Mesendoderm (in vitro differentiated cells): ENCODE data around the gene DCUN1D3.

Experiments used
- DNase-seq: peaks from one replicate; pipeline ENCODE4 v3.0.0; 2013
- H2AK5ac ChIP-seq: 2 replicates; pipeline ENCODE4 v1.6.1; 2013; ENCODE audit warnings: low read length, inconsistent platforms
- H2BK120ac ChIP-seq: 2 replicates; pipeline ENCODE4 v1.6.1; 2013; ENCODE audit warnings: low read depth, mild to moderate bottlenecking, low read length, moderate library complexity, mixed read lengths
- H2BK15ac ChIP-seq: replicated peaks from 2 replicates; pipeline ENCODE4 v1.6.1; 2013; ENCODE audit warnings: low read depth, mild to moderate bottlenecking, moderate library complexity
- H2BK5ac ChIP-seq: 2 replicates; pipeline ENCODE4 v1.6.1; 2013; ENCODE audit warnings: low read length, inconsistent platforms
- H3K18ac ChIP-seq: 2 replicates; pipeline ENCODE4 v1.6.1; 2013; ENCODE audit warnings: mild to moderate bottlenecking, low read length, mixed read lengths
- H3K23ac ChIP-seq: one replicate; pipeline ENCODE4 v1.6.1; 2013; ENCODE audit warnings: low read length
- H3K27ac ChIP-seq: 2 replicates; pipeline ENCODE4 v1.5.1; 2013; ENCODE audit warnings: low read depth, mild to moderate bottlenecking, inconsistent platforms, low read length, moderate library complexity
- H3K27me3 ChIP-seq: 2 replicates; pipeline ENCODE4 v1.6.1; 2013; ENCODE audit warnings: low read length, control low read depth, mild to moderate bottlenecking, inconsistent platforms; ENCODE audit not compliant: insufficient read depth, poor library complexity
- H3K36me3 ChIP-seq: 2 replicates; pipeline ENCODE4 v1.6.1; 2013; ENCODE audit warnings: low read length, inconsistent platforms; ENCODE audit not compliant: control insufficient read depth, insufficient read depth
- H3K4ac ChIP-seq: one replicate; pipeline ENCODE4 v1.6.1; 2013; ENCODE audit warnings: low read depth, mild to moderate bottlenecking, low read length, moderate library complexity
- H3K4me1 ChIP-seq: 2 replicates; pipeline ENCODE4 v1.6.1; 2013; ENCODE audit warnings: low read depth, low read length, inconsistent platforms; ENCODE audit not compliant: control insufficient read depth
- H3K4me2 ChIP-seq: 2 replicates; pipeline ENCODE4 v1.6.1; 2013; ENCODE audit warnings: low read length
- H3K4me3 ChIP-seq: 2 replicates; pipeline ENCODE4 v1.5.1; 2013; ENCODE audit warnings: mild to moderate bottlenecking, low read length
- H3K56ac ChIP-seq: one replicate; pipeline ENCODE4 v1.6.1; 2013; ENCODE audit warnings: low read length
- H3K79me1 ChIP-seq: 2 replicates; pipeline ENCODE4 v1.6.1; 2013; ENCODE audit warnings: low read length, inconsistent platforms
- H3K79me2 ChIP-seq: 2 replicates; pipeline ENCODE4 v1.6.1; 2013; ENCODE audit warnings: mild to moderate bottlenecking, low read length; ENCODE audit not compliant: control insufficient read depth, insufficient read depth
- H3K9ac ChIP-seq: 2 replicates; pipeline ENCODE4 v1.6.1; 2013; ENCODE audit warnings: low read length, inconsistent platforms
- H4K5ac ChIP-seq: one replicate; pipeline ENCODE4 v1.6.1; 2013; ENCODE audit warnings: low read length
- H4K8ac ChIP-seq: one replicate; pipeline ENCODE4 v1.6.1; 2013; ENCODE audit warnings: low read depth, mild to moderate bottlenecking, control low read depth, low read length, moderate library complexity
- WGBS: extraction: QIAGEN DNeasy Blood & Tissue Kit; methylation state at CpG from one replicate; pipeline ENCODE4 v1.1.7; 2013; ENCODE audit warnings: low lambda C conversion rate, missing lambda C conversion rate; ENCODE audit not compliant: insufficient coverage; ENCODE audit errors: extremely low coverage; 5-methylcytosine and 5-hydroxymethylcytosine counted together

The DCUN1D3 gene

DNA sequence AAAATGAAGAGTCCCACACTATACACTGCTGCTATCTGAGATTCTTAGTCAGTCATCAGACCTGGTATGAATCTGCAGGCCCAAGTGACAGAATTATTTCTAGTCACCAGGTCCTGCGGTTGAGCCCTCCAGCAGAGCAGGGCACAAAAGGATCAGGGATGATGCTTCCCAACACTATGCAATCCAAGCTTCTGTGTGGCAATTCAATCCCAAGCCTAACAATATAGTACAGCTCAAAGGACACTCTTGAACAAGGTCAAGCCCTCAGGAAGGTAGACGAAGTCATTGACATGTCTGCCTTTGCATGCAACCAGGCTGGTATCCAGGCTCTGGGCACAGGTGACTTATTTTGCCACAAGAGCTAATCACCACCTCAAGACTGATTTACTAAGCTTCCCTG lies 5.8 kb downstream of the DCUN1D3 start:
- Histone ChIP-seq H3K4me3 (no peak overlapping the region), H3K4me1 (peaks cover 2% of the 10 kb centered on the region), H3K27ac (no peak overlapping the region), H2AK5ac (no peak overlapping the region), H3K4me2 (no peak overlapping the region), H4K8ac (no peak overlapping the region), H3K18ac (no peak overlapping the region), H2BK15ac (no peak overlapping the region), H3K23ac (no peak overlapping the region), H3K79me1 (peaks cover 27% of the 10 kb centered on the region), H3K27me3 (no peaks in the 10 kb centered on the region), H3K36me3 (no peaks in the 10 kb centered on the region), H2BK120ac (no peak overlapping the region), H3K79me2 (peaks cover 47% of the 10 kb centered on the region), H3K4ac (no peak overlapping the region), H3K9ac (no peak overlapping the region), H4K5ac (no peak overlapping the region), H3K56ac (no peak overlapping the region), H2BK5ac (no peak overlapping the region)
- DNase-seq, result no peak
- no CpG with 5 or more reads among the region's 2 CpGs for WGBS

DNA sequence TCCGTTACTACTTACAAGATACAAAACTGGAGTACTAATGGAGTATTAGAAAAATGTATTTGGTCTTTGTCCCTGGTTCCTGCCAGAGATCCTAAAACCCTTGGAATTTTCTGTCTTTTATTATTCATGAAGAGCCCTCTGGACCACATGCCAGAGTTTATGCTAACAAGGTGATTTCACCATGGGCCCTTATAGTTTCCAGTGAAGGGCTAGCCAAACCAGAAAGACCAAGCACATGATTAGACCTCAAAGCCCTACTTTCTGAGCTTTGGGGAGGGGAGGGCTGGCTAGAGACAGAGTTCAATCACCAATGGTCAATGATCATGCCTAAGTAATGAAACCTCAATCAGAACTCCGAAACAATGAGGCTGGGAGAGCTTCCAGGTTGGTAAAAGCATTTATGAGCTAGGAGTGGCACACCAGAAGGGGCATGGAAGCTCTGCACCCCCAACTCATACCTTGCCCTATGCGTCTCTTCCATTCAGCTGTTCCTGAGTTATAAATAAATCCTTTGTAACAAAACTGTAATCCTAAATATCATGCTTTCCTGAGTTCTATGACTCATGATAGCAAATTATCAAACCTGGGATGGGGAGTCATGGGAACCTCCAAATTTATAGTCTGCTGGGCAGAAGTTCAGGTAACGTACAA lies 10.4 kb downstream of the DCUN1D3 start:
- no CpG with 5 or more reads among the region's 4 CpGs for WGBS
- Histone ChIP-seq H3K4ac (no peak overlapping the region), H3K27me3 (no peaks in the 10 kb centered on the region), H3K27ac (no peak overlapping the region), H3K4me1 (no peaks in the 10 kb centered on the region), H4K5ac (no peak overlapping the region), H3K4me3 (no peak overlapping the region), H2BK15ac (no peak overlapping the region), H3K23ac (no peak overlapping the region), H3K56ac (no peak overlapping the region), H3K9ac (no peak overlapping the region), H3K79me2 (peaks cover 18% of the 10 kb centered on the region), H3K4me2 (no peak overlapping the region), H2AK5ac (no peak overlapping the region), H4K8ac (no peak overlapping the region), H3K18ac (no peak overlapping the region), H2BK120ac (no peak overlapping the region), H3K79me1 (peaks cover 20% of the 10 kb centered on the region), H3K36me3 (no peaks in the 10 kb centered on the region), H2BK5ac (no peak overlapping the region)
- DNase-seq, result peak; percentile 50

DNA sequence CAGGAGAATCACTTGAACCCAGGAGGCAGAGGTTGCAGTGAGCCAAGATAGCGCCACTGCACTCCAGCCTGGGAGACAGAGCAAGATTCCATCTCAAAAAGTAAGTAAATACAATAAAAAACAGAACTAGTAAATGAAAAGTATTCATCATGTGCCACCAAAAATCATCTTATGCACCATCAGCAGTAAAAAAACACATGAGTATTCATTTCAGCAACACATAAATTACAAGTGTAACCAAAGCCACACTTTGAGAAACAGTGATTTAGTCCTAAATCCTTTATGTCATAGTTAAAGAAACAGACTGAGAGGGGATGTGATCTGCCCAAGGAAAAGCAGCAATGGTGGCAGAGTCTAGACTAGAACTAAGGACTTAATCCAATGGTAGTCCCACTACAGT lies 13.0 kb downstream of the DCUN1D3 start:
- no peak overlapping the region for H3K56ac ChIP-seq
- H2BK120ac ChIP-seq, result no peak overlapping the region
- peaks cover 12% of the 10 kb centered on the region for H3K79me2 ChIP-seq
- no peaks in the 10 kb centered on the region for H3K27me3 ChIP-seq
- no peaks in the 10 kb centered on the region for H3K4me1 ChIP-seq
- H4K5ac ChIP-seq, result no peak overlapping the region
- DNase-seq, result no peak
- no peak overlapping the region for H3K4me2 ChIP-seq
- no peak overlapping the region for H2BK5ac ChIP-seq
- H2AK5ac ChIP-seq, result no peak overlapping the region
- H3K79me1 ChIP-seq, result peaks cover 12% of the 10 kb centered on the region
- H3K18ac ChIP-seq, result no peak overlapping the region
- H3K4ac ChIP-seq, result no peak overlapping the region
- no peak overlapping the region for H3K23ac ChIP-seq
- H3K9ac ChIP-seq, result no peak overlapping the region
- no peak overlapping the region for H3K4me3 ChIP-seq
- H3K27ac ChIP-seq, result no peak overlapping the region
- WGBS, result no CpG with 5 or more reads among the region's 1 CpG
- no peaks in the 10 kb centered on the region for H3K36me3 ChIP-seq
- no peak overlapping the region for H4K8ac ChIP-seq
- no peak overlapping the region for H2BK15ac ChIP-seq

DNA sequence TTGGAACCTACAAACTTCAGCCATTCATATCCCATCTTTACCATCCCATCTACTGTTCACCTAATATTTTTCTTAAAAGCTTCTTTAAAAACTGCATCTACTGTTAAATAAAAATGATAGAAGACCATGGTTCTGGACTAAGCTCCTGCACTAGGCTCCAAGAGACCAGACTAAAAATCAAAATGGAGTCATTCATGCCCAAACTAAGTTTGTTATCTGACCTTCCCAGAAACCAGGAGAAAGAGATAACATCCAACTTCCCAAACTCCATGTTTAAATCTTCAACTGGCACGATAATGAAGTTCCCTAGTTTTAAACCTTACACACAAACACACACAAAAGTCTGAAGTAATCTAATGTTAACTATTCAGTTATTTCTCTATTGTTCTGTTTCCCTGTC lies 13.8 kb downstream of the DCUN1D3 start:
- peaks cover 9% of the 10 kb centered on the region for H3K79me2 ChIP-seq
- no peak overlapping the region for H3K4ac ChIP-seq
- no peaks in the 10 kb centered on the region for H3K4me1 ChIP-seq
- no peak overlapping the region for H3K27ac ChIP-seq
- no peak overlapping the region for H2BK5ac ChIP-seq
- WGBS, result no CpG with 5 or more reads among the region's 1 CpG
- H3K56ac ChIP-seq, result no peak overlapping the region
- no peak overlapping the region for H3K4me3 ChIP-seq
- no peak overlapping the region for H3K4me2 ChIP-seq
- H2BK120ac ChIP-seq, result no peak overlapping the region
- peaks cover 12% of the 10 kb centered on the region for H3K79me1 ChIP-seq
- no peak overlapping the region for H3K18ac ChIP-seq
- H3K36me3 ChIP-seq, result no peaks in the 10 kb centered on the region
- H4K5ac ChIP-seq, result no peak overlapping the region
- H4K8ac ChIP-seq, result no peak overlapping the region
- no peak for DNase-seq
- H3K23ac ChIP-seq, result no peak overlapping the region
- H2BK15ac ChIP-seq, result no peak overlapping the region
- H3K9ac ChIP-seq, result no peak overlapping the region
- H2AK5ac ChIP-seq, result no peak overlapping the region
- H3K27me3 ChIP-seq, result no peaks in the 10 kb centered on the region

- H3K18ac ChIP-seq, result no peak overlapping the region
- no peak overlapping the region for H2BK120ac ChIP-seq
- H3K79me1 ChIP-seq, result peaks cover 9% of the 10 kb centered on the region
- H3K23ac ChIP-seq, result no peak overlapping the region
- no peaks in the 10 kb centered on the region for H3K27me3 ChIP-seq
- no peak overlapping the region for H3K4me3 ChIP-seq
- H3K4me2 ChIP-seq, result no peak overlapping the region
- no peaks in the 10 kb centered on the region for H3K36me3 ChIP-seq
- H3K27ac ChIP-seq, result no peak overlapping the region
- no peak overlapping the region for H3K4ac ChIP-seq
- no peak overlapping the region for H3K9ac ChIP-seq
- no CpG with 5 or more reads among the region's 1 CpG for WGBS
- peaks cover 5% of the 10 kb centered on the region for H3K79me2 ChIP-seq
- H4K8ac ChIP-seq, result no peak overlapping the region
- DNase-seq, result no peak
- no peak overlapping the region for H2BK15ac ChIP-seq
- no peak overlapping the region for H2AK5ac ChIP-seq
- H3K56ac ChIP-seq, result no peak overlapping the region
- H3K4me1 ChIP-seq, result no peaks in the 10 kb centered on the region
- no peak overlapping the region for H2BK5ac ChIP-seq
- no peak overlapping the region for H4K5ac ChIP-seq
These were observed 16.0 kb downstream of the DCUN1D3 start for GRCh38 chr16:20884240-20884556.

- no peak overlapping the region for H2AK5ac ChIP-seq
- WGBS, result no CpG with 5 or more reads among the region's 5 CpGs
- no peak overlapping the region for H3K56ac ChIP-seq
- H3K27me3 ChIP-seq, result no peaks in the 10 kb centered on the region
- H3K4me2 ChIP-seq, result no peak overlapping the region
- no peak overlapping the region for H3K23ac ChIP-seq
- peaks cover 9% of the 10 kb centered on the region for H3K79me1 ChIP-seq
- H2BK120ac ChIP-seq, result no peak overlapping the region
- H3K18ac ChIP-seq, result no peak overlapping the region
- H3K4me1 ChIP-seq, result peaks cover 2% of the 10 kb centered on the region
- H3K79me2 ChIP-seq, result peaks cover 5% of the 10 kb centered on the region
- no peak overlapping the region for H4K5ac ChIP-seq
- H3K4ac ChIP-seq, result no peak overlapping the region
- no peak overlapping the region for H3K4me3 ChIP-seq
- H2BK5ac ChIP-seq, result no peak overlapping the region
- no peak overlapping the region for H3K9ac ChIP-seq
- no peak for DNase-seq
- H2BK15ac ChIP-seq, result no peak overlapping the region
- H3K27ac ChIP-seq, result no peak overlapping the region
- H3K36me3 ChIP-seq, result no peaks in the 10 kb centered on the region
- H4K8ac ChIP-seq, result no peak overlapping the region
These were observed 16.5 kb downstream of the DCUN1D3 start for GRCh38 chr16:20883554-20884239.
